GM23338 (cell line): ENCODE data around the gene SRGAP2C. TPM values are rescaled to one million over a fixed set of nuclear protein-coding genes. Genes with fewer than 3 reads are reported as not detected.

Experiments used
- polyA plus RNA-seq: library from polyadenylated mRNA; unstranded; fragments of >200 nt; fragmentation: Nextera tagmentation; extraction: Ambion mirVana; gene quantifications from 2 replicates; pipeline ENCODE4 v1.2.1, GENCODE V29; 2016
- small RNA-seq: library from RNA; depleted of rRNA; stranded (forward); fragments of <200 nt; gene quantifications from one replicate; pipeline ENCODE3, GENCODE V24; 2014; ENCODE audit warnings: low replicate concordance
- total RNA-seq: library from RNA; depleted of rRNA; stranded (reverse); fragments of >200 nt; shearing (Covaris generic); gene quantifications from 2 replicates; pipeline ENCODE4 v1.2.3, GENCODE V29; 2014; rRNA removed

The SRGAP2C gene
- total and polyA plus RNA-seq, 2 experiments from 2014 or later = 18.0 to 20.4 TPM

Small RNAs within 50 kb of the gene (small RNA-seq; reads per million reads assigned to genes)
- not detected for gene AC243994.1

Other genes with a start within 250 kb of the SRGAP2C start
- 15.0 and 16.0 TPM in 2 replicates for gene FAM72B, start 635 bp upstream of the SRGAP2C start, total RNA-seq
- gene FAM72B, start 635 bp upstream of the SRGAP2C start, polyA plus RNA-seq = 22.8 and 27.4 TPM in 2 replicates